Measurements from ENCODE around the gene CYP4F8.

GRCh38 chr19:15633082-15633835 is 18.2 kb downstream of the CYP4F8 start:
- TF ChIP-seq EZH2 (IDR thresholded peaks at IDR 0.05) (no peak), POLR2AphosphoS5 (IDR thresholded peaks at IDR 0.05; ENCODE audit: borderline replicate concordance, low read depth, low read length) (no peak)
